Progenitor cell of endocrine pancreas (in vitro differentiated cells): ENCODE data around the gene IDH3A. TPM values are rescaled to one million over a fixed set of nuclear protein-coding genes. Genes with fewer than 3 reads are reported as not detected.
A peak's percentile ranks its signal among the peaks of the same experiment; 100 is the strongest.

ENCODE experiments used
- DNase-seq: peaks from one replicate; pipeline ENCODE4 v3.0.0; 2021; ENCODE audit warnings: low spot score; ENCODE audit not compliant: unreplicated experiment
- H3K27ac Mint-ChIP-seq: 2 replicates; pipeline ENCODE4 v1.8.0; 2021; ENCODE audit warnings: mild to moderate bottlenecking, moderate library complexity, mixed read lengths
- H3K27me3 Mint-ChIP-seq: 2 replicates; pipeline ENCODE4 v1.8.0; 2021; ENCODE audit warnings: mixed read lengths
- H3K36me3 Mint-ChIP-seq: 2 replicates; pipeline ENCODE4 v1.8.0; 2022; ENCODE audit warnings: mixed read lengths; ENCODE audit not compliant: insufficient read depth
- H3K4me1 Mint-ChIP-seq: 2 replicates; pipeline ENCODE4 v1.8.0; 2021; ENCODE audit warnings: low read depth, mixed read lengths
- H3K4me3 Mint-ChIP-seq: 2 replicates; pipeline ENCODE4 v1.8.0; 2021; ENCODE audit warnings: low read depth, mild to moderate bottlenecking, moderate library complexity, mixed read lengths
- H3K9me3 Mint-ChIP-seq: 2 replicates; pipeline ENCODE4 v1.8.0; 2021; ENCODE audit warnings: low read depth, mixed read lengths
- CTCF ChIP-seq: fragments of 200-600 bp; sonication (generic); IDR thresholded peaks from one replicate; pipeline ENCODE4 v1.5.0; 2021; ENCODE audit warnings: antibody characterized with exemption, mild to moderate bottlenecking; ENCODE audit not compliant: unreplicated experiment
- total RNA-seq: library from RNA; stranded (reverse); gene quantifications from 2 replicates; pipeline ENCODE4 v1.2.1, GENCODE V29; 2021

Gene IDH3A
- total RNA-seq, 1 donor from 2014 or later, result 35.4 TPM

- no peak overlapping the region for H3K4me3 Mint-ChIP-seq
- H3K4me1 Mint-ChIP-seq, result peaks cover 2% of the 10 kb centered on the region
- H3K36me3 Mint-ChIP-seq, result no peaks in the 10 kb centered on the region
- DNase-seq, result no peak
- peaks cover 20% of the 10 kb centered on the region for H3K27me3 Mint-ChIP-seq
- no peaks in the 10 kb centered on the region for H3K9me3 Mint-ChIP-seq
- TF ChIP-seq CTCF, result no peak
- no peak overlapping the region for H3K27ac Mint-ChIP-seq
These were observed 51.2 kb downstream of the IDH3A start for GRCh38 chr15:78200276-78200930.

GRCh38 chr15:78201281-78202190 is 52.4 kb downstream of the IDH3A start:
- DNase-seq, result peak; percentile 0
- H3K27ac Mint-ChIP-seq, result peak overlapping the region; percentile 57
- peaks cover 2% of the 10 kb centered on the region for H3K4me1 Mint-ChIP-seq

GRCh38 chr15:78203346-78204225 is 54.4 kb downstream of the IDH3A start:
- H3K9me3 Mint-ChIP-seq, result no peaks in the 10 kb centered on the region
- no peak overlapping the region for H3K4me3 Mint-ChIP-seq
- H3K4me1 Mint-ChIP-seq, result peaks cover 9% of the 10 kb centered on the region
- DNase-seq, result peak; percentile 5
- H3K36me3 Mint-ChIP-seq, result no peaks in the 10 kb centered on the region
- H3K27ac Mint-ChIP-seq, result no peak overlapping the region
- TF ChIP-seq CTCF, result no peak
- H3K27me3 Mint-ChIP-seq, result peaks cover 20% of the 10 kb centered on the region

More at GRCh38 chr15:78201281-78202190, 52.4 kb downstream of the IDH3A start:
- no peaks in the 10 kb centered on the region for H3K36me3 Mint-ChIP-seq
- H3K4me3 Mint-ChIP-seq, result no peak overlapping the region
- peaks cover 20% of the 10 kb centered on the region for H3K27me3 Mint-ChIP-seq
- TF ChIP-seq CTCF, result no peak
- no peaks in the 10 kb centered on the region for H3K9me3 Mint-ChIP-seq

GRCh38 chr15:78204351-78205309 is 55.5 kb downstream of the IDH3A start:
- DNase-seq, result peak; percentile 7
- no peaks in the 10 kb centered on the region for H3K36me3 Mint-ChIP-seq
- no peak for TF ChIP-seq CTCF
- H3K27ac Mint-ChIP-seq, result peak overlapping the region; percentile 64
- H3K27me3 Mint-ChIP-seq, result peaks cover 20% of the 10 kb centered on the region
- no peak overlapping the region for H3K4me3 Mint-ChIP-seq
- H3K9me3 Mint-ChIP-seq, result no peaks in the 10 kb centered on the region
- H3K4me1 Mint-ChIP-seq, result peaks cover 13% of the 10 kb centered on the region
